ENCODE data around the gene HPSE2.
A peak's percentile ranks its signal among the peaks of the same experiment; 100 is the strongest.

GRCh38 chr10:98516352-98516751, 719.3 kb downstream of the HPSE2 start:
- TF ChIP-seq GATA2 (IDR thresholded peaks at IDR 0.05; ENCODE audit: low read depth, low read length) (peak; percentile 83), GATA3 (IDR thresholded peaks at IDR 0.05; ENCODE audit: low read depth, low read length) (peak; percentile 75)

Measured in SH-SY5Y (cell line).